NT2/D1 (cell line): Measurements from ENCODE around the gene ZNF284.
"Not testable (repeated sequence)": the region's sequence is repeated elsewhere in the genome, so short reads cannot be mapped to it uniquely, and the experiment has no call there.

ENCODE experiments used
- DNase-seq: peaks from one replicate; pipeline ENCODE4 v3.0.0-alpha.2; 2011; ENCODE audit warnings: low read depth, low spot score
- H3K27me3 ChIP-seq: 2 replicates; pipeline ENCODE4 v1.6.0; 2011; ENCODE audit warnings: mild to moderate bottlenecking; ENCODE audit not compliant: insufficient read length, insufficient read depth
- H3K36me3 ChIP-seq: 2 replicates; pipeline ENCODE4 v1.6.1; 2011; ENCODE audit warnings: mild to moderate bottlenecking, low read length, mixed read lengths; ENCODE audit not compliant: insufficient read depth, insufficient read length
- H3K4me1 ChIP-seq: 2 replicates; pipeline ENCODE4 v1.5.1; 2011; ENCODE audit not compliant: insufficient read depth, insufficient read length
- H3K4me3 ChIP-seq: 2 replicates; pipeline ENCODE4 v1.5.1; 2011; ENCODE audit warnings: low read depth; ENCODE audit not compliant: insufficient read length
- H3K9ac ChIP-seq: 2 replicates; pipeline ENCODE4 v1.6.0; 2011; ENCODE audit warnings: low read depth; ENCODE audit not compliant: insufficient read length
- H3K9me3 ChIP-seq: 2 replicates; pipeline ENCODE4 v1.5.1; 2011; ENCODE audit warnings: mild to moderate bottlenecking, low read length; ENCODE audit not compliant: insufficient read depth
- SUZ12 ChIP-seq: IDR thresholded peaks from 2 replicates; pipeline ENCODE4 v1.6.1; 2011; ENCODE audit not compliant: insufficient read length, insufficient read depth; ENCODE audit errors: extremely low read depth
- YY1 ChIP-seq: IDR thresholded peaks from 2 replicates; pipeline ENCODE4 v1.6.1; 2011; ENCODE audit not compliant: insufficient read length, insufficient read depth
- ZNF274 ChIP-seq: IDR thresholded peaks from 2 replicates; pipeline ENCODE4 v1.6.1; 2011; ENCODE audit warnings: mild to moderate bottlenecking, low read depth, low read length

Gene ZNF284

GRCh38 chr19:44112802-44113137, 40.8 kb downstream of the ZNF284 start:
- Histone ChIP-seq H3K4me3 (peak overlapping the region; percentile 86), H3K27me3 (no peaks in the 10 kb centered on the region), H3K9ac (peak overlapping the region; percentile 79), H3K36me3 (peaks cover 33% of the 10 kb centered on the region), H3K9me3 (peaks cover 26% of the 10 kb centered on the region), H3K4me1 (no peaks in the 10 kb centered on the region)
- DNase-seq: no peak
- TF ChIP-seq YY1 (no peak), ZNF274 (no peak), SUZ12 (no peak)

- peak; percentile 95 for DNase-seq
- Histone ChIP-seq H3K9me3 (peaks cover 21% of the 10 kb centered on the region), H3K36me3 (peaks cover 32% of the 10 kb centered on the region), H3K27me3 (no peaks in the 10 kb centered on the region), H3K4me3 (peak within 1 kb of the TSS; percentile 86), H3K4me1 (no peaks in the 10 kb centered on the region), H3K9ac (peak within 1 kb of the TSS; percentile 82)
- TF ChIP-seq ZNF274: no peak
- no peak for TF ChIP-seq YY1
- TF ChIP-seq SUZ12: no peak
Observed at GRCh38 chr19:44113138-44113783, 41.3 kb downstream of the ZNF284 start, which contains the start of gene ZNF225. Gene ZNF225 (plus strand): TSS chr19:44113399. CDS start chr19:44115828, 2,429 bp downstream.

GRCh38 chr19:44113784-44114390, 41.9 kb downstream of the ZNF284 start:
- H3K9ac ChIP-seq: peak overlapping the region; percentile 82
- no peaks in the 10 kb centered on the region for H3K4me1 ChIP-seq
- TF ChIP-seq SUZ12 (no peak), YY1 (no peak), ZNF274 (no peak)
- H3K9me3 ChIP-seq: peaks cover 15% of the 10 kb centered on the region; the same call in 1 of the 2 replicates
- H3K36me3 ChIP-seq: peaks cover 32% of the 10 kb centered on the region
- no peak for DNase-seq
- H3K4me3 ChIP-seq: peak overlapping the region; percentile 86
- H3K27me3 ChIP-seq: no peaks in the 10 kb centered on the region

DNA sequence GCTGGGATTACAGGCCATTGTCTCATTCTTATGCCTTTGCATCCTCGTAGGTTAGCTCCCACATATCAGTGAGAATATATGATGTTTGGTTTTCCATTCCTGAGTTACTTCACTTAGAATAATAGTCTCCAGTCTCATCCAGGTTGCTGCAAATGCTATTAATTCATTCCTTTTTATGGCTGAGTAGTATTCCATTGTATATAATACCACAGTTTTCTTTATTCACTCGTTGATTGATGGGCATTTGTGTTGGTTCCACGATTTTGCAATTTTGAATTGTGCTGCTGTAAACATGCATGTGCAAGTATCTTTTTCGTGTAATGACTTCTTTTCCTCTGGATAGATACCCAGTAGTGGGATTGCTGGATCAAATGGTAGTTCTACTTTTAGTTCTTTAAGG, 49.2 kb downstream of the ZNF284 start:
- not testable (repeated sequence) for H3K27me3 ChIP-seq, H3K9ac ChIP-seq, DNase-seq, H3K9me3 ChIP-seq, H3K4me1 ChIP-seq, H3K4me3 ChIP-seq
- H3K36me3 ChIP-seq: peaks cover 31% of the 10 kb centered on the region

DNA sequence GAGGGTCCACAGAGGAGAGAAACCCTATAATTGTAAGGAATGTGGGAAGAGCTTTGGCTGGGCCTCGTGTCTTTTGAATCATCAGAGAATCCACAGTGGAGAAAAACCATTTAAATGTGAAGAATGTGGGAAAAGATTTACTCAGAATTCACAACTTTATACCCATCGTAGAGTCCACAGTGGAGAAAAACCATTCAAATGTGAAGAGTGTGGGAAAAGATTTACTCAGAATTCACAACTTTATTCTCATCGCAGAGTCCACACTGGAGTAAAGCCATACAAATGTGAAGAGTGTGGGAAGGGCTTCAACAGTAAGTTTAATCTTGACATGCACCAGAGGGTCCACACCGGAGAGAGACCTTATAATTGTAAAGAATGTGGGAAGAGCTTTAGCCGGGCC, 60.0 kb downstream of the ZNF284 start:
- DNase-seq: no peak
- no peak for TF ChIP-seq SUZ12
- TF ChIP-seq ZNF274: no peak
- no peak for TF ChIP-seq YY1
- H3K9me3 ChIP-seq: peaks cover 4% of the 10 kb centered on the region; the same call in 1 of the 2 replicates
- peaks cover 21% of the 10 kb centered on the region for H3K36me3 ChIP-seq
- H3K9ac ChIP-seq: no peak overlapping the region
- no peaks in the 10 kb centered on the region for H3K27me3 ChIP-seq
- H3K4me1 ChIP-seq: no peaks in the 10 kb centered on the region
- H3K4me3 ChIP-seq: no peak overlapping the region
